D721Med (cell line): ENCODE measurements around the gene CABP4.

Experiments used
- DNase-seq: peaks from one replicate; pipeline ENCODE4 v3.0.0; 2011; ENCODE audit warnings: low spot score; ENCODE audit not compliant: insufficient read length
- FAIRE-seq: peaks from 2 replicates; lab custom pipeline; 2011; peaks lifted over from hg19 to GRCh38; lab: Jason Lieb, UNC
- CTCF ChIP-seq: IDR thresholded peaks from 2 replicates; pipeline ENCODE4 v1.5.1; 2012; ENCODE audit warnings: mild to moderate bottlenecking, control low read depth; ENCODE audit not compliant: insufficient read depth; ENCODE audit errors: missing control alignments

The CABP4 gene

GRCh38 chr11:67489885-67490726 is 35.0 kb downstream of the CABP4 start:
- DNase-seq: no peak
- TF ChIP-seq CTCF: no peak
- no peak for FAIRE-seq

GRCh38 chr11:67490727-67491065 is 35.5 kb downstream of the CABP4 start:
- no peak for FAIRE-seq
- DNase-seq: peak; percentile 7
- TF ChIP-seq CTCF: no peak

- no peak for FAIRE-seq
- no peak for TF ChIP-seq CTCF
- DNase-seq: peak; percentile 13
These were observed 36.3 kb downstream of the CABP4 start for GRCh38 chr11:67491276-67492068.

- DNase-seq (no peak), FAIRE-seq (no peak)
- no peak for TF ChIP-seq CTCF
These were observed 37.0 kb downstream of the CABP4 start for GRCh38 chr11:67492069-67492727.

- FAIRE-seq (no peak), DNase-seq (peak; percentile 23)
These were observed 37.8 kb downstream of the CABP4 start for GRCh38 chr11:67492801-67493547.

More at GRCh38 chr11:67492801-67493547, 37.8 kb downstream of the CABP4 start:
- no peak for TF ChIP-seq CTCF
